Erythroblast (primary cell): ENCODE results near the gene THBS3.

Experiments used
- GATA1 ChIP-seq: IDR thresholded peaks from 2 replicates; pipeline ENCODE4 v1.6.1; 2011; ENCODE audit warnings: low read depth, mild to moderate bottlenecking, control low read depth, low read length, moderate library complexity
- POLR2A ChIP-seq: IDR thresholded peaks from 2 replicates; pipeline ENCODE4 v1.6.1; 2011; ENCODE audit warnings: mild to moderate bottlenecking, low read length

- no peak for TF ChIP-seq POLR2A
- TF ChIP-seq GATA1, result no peak
Measured at GRCh38 chr1:155177918-155178281, 29.8 kb downstream of the THBS3 start.
